ENCODE results near the gene YIF1B.

The YIF1B gene

DNA sequence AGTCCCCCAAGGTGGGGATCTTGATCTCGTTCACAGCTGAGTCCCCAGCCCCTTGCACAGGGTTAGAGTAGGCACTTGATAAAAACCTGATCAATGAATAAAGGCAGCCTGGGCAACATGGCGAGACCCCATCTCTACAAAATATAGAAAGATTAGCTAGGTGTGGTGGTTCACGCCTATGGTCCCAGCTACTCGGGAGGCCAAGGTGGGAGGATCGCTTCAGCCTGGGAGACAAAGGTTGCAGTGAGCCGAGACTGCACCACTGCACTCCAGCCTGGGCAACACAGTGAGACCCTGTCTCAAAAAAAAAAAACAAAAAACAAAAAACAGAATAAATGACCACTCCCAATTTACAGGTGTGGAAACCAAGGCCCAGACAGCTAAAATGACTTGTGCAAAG, 4.8 kb downstream of the YIF1B start:
- peak overlapping the region; percentile 91; the same call in 1 of the 2 replicates for H3K27ac ChIP-seq
- ChIA-PET POLR2A (ENCODE audit: low non-redundant PET) (no interaction called here), CTCF (no interaction called here)
- DNase-seq (ENCODE audit: low spot score) = no peak
- TF ChIP-seq, protein P1, sequence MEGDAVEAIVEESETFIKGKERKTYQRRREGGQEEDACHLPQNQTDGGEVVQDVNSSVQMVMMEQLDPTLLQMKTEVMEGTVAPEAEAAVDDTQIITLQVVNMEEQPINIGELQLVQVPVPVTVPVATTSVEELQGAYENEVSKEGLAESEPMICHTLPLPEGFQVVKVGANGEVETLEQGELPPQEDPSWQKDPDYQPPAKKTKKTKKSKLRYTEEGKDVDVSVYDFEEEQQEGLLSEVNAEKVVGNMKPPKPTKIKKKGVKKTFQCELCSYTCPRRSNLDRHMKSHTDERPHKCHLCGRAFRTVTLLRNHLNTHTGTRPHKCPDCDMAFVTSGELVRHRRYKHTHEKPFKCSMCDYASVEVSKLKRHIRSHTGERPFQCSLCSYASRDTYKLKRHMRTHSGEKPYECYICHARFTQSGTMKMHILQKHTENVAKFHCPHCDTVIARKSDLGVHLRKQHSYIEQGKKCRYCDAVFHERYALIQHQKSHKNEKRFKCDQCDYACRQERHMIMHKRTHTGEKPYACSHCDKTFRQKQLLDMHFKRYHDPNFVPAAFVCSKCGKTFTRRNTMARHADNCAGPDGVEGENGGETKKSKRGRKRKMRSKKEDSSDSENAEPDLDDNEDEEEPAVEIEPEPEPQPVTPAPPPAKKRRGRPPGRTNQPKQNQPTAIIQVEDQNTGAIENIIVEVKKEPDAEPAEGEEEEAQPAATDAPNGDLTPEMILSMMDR (conservative IDR thresholded peaks at IDR 0.05; ENCODE audit: low read depth) = no peak

DNA sequence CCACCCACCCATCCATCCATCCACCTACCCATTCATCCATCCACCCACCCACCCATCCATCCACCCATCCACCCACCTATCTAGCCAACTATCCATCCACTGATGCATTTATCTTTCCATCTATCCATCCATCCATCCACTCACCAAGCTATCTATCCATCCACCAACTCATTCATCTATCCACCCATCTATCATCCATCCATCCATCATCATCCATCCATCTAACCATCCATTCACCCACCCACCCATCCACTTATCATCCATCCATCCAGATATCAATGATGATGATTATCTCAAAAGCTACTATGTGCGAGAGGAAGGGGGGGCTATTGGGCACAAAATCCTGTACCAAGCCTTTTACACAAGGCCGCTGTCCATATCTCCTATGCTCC, 5.5 kb downstream of the YIF1B start:
- TF ChIP-seq, protein P1 (conservative IDR thresholded peaks at IDR 0.05; ENCODE audit: low read depth) = no peak
- no peak for DNase-seq (ENCODE audit: low spot score)
- POLR2A ChIA-PET (ENCODE audit: low non-redundant PET) = no interaction called here
- CTCF ChIA-PET = no interaction called here
- 0 out of 2 replicates have a peak overlapping the region, but pooled peaks have one; percentile 91 for H3K27ac ChIP-seq

DNA sequence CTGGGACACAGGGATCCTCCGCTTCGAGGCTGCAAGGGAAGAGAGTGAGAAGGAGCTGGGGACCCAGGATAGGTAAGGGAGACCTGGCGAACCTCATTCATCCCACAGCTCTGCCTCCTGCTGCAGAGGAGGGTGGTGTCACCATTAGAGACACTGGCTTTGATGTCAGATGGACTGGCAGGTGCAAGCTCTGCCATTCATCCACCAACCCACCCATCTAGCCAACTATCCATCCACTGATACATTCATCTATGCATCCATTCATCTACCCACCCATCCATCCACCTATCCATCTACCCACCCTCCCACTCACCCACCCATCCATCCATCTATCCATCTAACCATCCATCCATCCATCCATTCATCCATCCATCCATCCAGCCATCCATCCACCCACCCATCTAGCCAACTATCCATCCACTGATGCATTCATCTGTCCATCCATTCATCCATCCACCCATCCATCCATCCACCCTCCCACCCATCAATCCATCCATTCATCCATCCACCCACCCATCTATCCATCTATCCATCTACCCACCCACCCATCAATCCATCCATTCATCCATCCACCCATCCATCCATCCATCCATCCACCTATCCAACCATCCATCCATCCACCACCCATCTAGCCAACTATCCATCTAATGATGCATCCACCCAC, 6.0 kb downstream of the YIF1B start:
- H3K27ac ChIP-seq = peak overlapping the region; percentile 99
- ChIA-PET CTCF (interaction anchor here (0.9 kb wide), 1 partner anchor 25 kb away, joined by 9 read pairs; no protein-coding TSS in a partner anchor), POLR2A (ENCODE audit: low non-redundant PET) (interaction anchor here (0.6 kb wide), 1 partner anchor 44 kb away, joined by 3 read pairs; no protein-coding TSS in a partner anchor)
- DNase-seq (ENCODE audit: low spot score) = no peak
- TF ChIP-seq, protein P1 (conservative IDR thresholded peaks at IDR 0.05; ENCODE audit: low read depth) = no peak

DNA sequence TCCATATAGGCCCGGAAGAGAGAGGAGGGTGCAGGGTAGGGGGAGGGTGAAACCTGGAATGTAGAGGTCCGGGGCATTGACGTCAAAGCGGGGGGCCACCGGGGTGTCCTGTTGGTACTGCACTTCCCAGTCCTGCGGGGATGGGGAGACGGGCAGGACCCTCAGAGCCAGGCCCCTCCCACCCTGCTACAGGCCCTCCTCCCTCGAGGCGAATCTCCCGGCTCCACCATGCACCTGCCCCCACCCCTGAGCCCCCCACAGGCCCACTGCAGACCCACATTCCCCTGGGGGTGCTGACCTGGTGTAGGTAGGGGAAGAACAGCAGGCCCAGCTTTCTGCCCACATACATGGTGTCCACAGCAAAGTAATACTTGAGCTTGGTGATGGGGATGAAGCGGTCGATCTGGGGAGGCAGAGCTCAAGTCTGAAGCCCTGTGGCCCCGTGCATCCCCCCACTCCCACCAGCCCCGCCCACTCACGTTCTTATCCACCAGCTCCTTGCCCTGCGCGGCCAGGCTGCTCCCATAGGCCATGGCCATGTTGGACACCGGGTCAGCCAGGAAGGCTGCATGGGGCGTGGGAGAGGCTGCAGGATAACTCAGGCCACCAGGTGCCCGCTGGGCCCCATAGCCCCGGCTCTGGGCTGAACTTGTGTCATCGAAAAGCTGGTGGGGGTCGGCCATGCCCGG, 6.7 kb downstream of the YIF1B start:
- no peak for DNase-seq (ENCODE audit: low spot score)
- H3K27ac ChIP-seq = peak overlapping the region; percentile 99
- POLR2A ChIA-PET (ENCODE audit: low non-redundant PET) = interaction anchor here (0.6 kb wide), 1 partner anchor 43 kb away, joined by 3 read pairs; no protein-coding TSS in a partner anchor
- TF ChIP-seq, protein P1 (conservative IDR thresholded peaks at IDR 0.05; ENCODE audit: low read depth) = no peak
- CTCF ChIA-PET = interaction anchor here (0.5 to 1.6 kb wide), 3 partner anchors 26 to 113 kb away, joined by 3 to 9 read pairs (median 4); no protein-coding TSS in a partner anchor

DNA sequence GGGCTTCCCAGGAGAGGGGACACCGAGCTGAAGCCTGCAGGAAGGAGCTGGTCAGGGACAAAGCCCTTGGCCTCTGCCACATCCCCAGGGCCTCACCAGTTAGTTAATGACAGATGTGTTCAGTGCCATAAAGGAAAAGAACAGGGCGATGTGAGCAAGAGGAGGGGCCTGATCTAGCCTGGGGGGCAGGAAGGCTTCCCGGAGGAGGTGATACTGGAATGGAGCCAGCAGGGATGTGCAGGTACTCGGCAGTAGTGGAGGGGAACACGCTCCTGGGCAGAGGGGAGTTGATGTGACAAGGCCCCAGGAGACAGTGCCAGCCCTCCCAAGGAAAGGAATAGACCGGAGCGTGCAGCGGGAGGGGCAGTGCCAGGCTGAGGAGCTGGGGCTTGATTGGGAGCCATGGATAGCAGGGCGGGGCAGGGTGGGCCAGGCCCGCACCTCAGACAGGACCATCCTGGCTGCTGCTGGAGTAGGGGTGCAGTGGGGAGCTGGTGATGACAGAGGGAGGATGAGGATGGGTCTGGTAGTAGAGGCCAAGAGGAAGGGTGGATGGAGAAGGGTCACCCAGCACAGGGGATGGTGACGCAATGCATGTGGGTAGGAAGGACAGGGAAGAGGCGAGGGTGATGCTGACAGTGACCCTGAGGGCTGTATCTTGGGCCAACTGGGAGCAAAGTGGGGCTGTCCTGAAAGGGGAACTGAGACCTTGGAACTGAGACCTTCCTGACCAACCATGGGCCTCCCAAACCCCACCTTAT, 7.6 kb downstream of the YIF1B start:
- peak overlapping the region; percentile 99 for H3K27ac ChIP-seq
- ChIA-PET CTCF (interaction anchor here (0.5 to 1.6 kb wide), 2 partner anchors 64 to 654 kb away, joined by 4 to 7 read pairs; no protein-coding TSS in a partner anchor), POLR2A (ENCODE audit: low non-redundant PET) (no interaction called here)
- TF ChIP-seq, protein P1 (conservative IDR thresholded peaks at IDR 0.05; ENCODE audit: low read depth) = no peak
- DNase-seq (ENCODE audit: low spot score) = no peak

DNA sequence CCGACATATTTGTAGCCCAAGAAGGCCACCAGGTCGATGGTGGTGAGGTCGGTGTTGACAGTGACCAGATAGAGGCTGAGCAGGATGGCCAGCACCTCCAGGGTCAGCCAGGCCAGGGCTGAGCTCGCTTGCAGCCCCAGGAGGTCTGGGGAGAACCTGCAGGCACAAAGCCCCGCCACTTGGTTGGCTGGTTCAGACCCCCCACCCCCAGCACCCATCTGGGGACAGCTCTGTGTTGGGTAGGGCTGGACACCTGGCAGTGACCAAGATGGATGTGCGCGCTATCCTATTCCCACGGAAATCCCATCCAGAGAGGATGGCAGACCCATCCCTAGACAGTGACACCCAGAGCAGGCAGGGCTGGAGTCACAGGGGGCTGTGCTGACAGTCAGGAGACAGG, 8.2 kb downstream of the YIF1B start:
- TF ChIP-seq, protein P1 (conservative IDR thresholded peaks at IDR 0.05; ENCODE audit: low read depth) = no peak
- POLR2A ChIA-PET (ENCODE audit: low non-redundant PET) = interaction anchor here (0.6 kb wide), 1 partner anchor 13 kb away, joined by 3 read pairs; no protein-coding TSS in a partner anchor

More for the DNA sequence above, 8.2 kb downstream of the YIF1B start:
- CTCF ChIA-PET = interaction anchor here (0.5 to 1.6 kb wide), 2 partner anchors 63 to 655 kb away, joined by 4 to 7 read pairs; no protein-coding TSS in a partner anchor
- peak overlapping the region; percentile 99 for H3K27ac ChIP-seq
- DNase-seq (ENCODE audit: low spot score) = no peak

Data from RWPE1 (cell line).